GM23338 (cell line): ENCODE measurements around the gene TMEM154.

Experiments
- EZH2 ChIP-seq: fragments of 200-600 bp; sonication (generic); IDR thresholded peaks from one replicate; pipeline ENCODE4 v1.8.0; 2017; ENCODE audit warnings: antibody characterized with exemption, mild to moderate bottlenecking, low read depth; ENCODE audit not compliant: unreplicated experiment
- EZH2phosphoT487 ChIP-seq: fragments of 200-600 bp; sonication (generic); IDR thresholded peaks from one replicate; pipeline ENCODE4 v1.8.1; 2018; ENCODE audit warnings: antibody characterized with exemption; ENCODE audit not compliant: unreplicated experiment

DNA sequence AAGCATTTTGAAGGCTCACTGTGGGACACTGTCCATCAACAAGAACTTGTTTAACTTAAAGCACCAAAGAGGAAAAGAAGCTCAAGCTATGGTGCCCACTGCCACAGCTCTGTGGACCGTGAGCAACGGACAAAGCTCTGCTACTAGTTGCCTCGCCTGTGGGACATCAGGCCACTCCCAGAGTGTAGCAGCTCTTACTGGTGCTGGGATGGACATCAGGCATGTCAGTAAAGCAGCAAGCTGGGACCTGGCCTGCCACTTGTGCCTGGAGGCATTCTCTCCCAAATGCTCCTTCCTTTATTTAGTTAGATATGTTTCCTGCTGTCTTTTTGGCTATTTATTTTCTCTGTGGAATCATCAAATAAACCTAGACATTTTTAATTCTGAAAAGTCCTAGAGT, 46.7 kb downstream of the TMEM154 start:
- TF ChIP-seq EZH2 (no peak), EZH2phosphoT487 (no peak)
